ENCODE measurements around the gene FTCD. TPM values are rescaled to one million over a fixed set of nuclear protein-coding genes. Genes with fewer than 3 reads are reported as not detected.

FTCD gene
- total RNA-seq, 1 donor: 0.43 TPM

- no peak for DNase-seq (ENCODE audit: low read depth)
- H3K4me3 ChIP-seq (ENCODE audit: low read depth, low read length): no peak overlapping the region
- TF ChIP-seq CTCF (IDR thresholded peaks at IDR 0.05; ENCODE audit: insufficient read depth, low read depth, low read length): no peak
Observed at GRCh38 chr21:46154955-46155513, 345 bp downstream of the FTCD start.

GRCh38 chr21:46154155-46154954 lies 1.0 kb downstream of the FTCD start:
- no peak for TF ChIP-seq CTCF (IDR thresholded peaks at IDR 0.05; ENCODE audit: insufficient read depth, low read depth, low read length)
- no peak for DNase-seq (ENCODE audit: low read depth)
- H3K4me3 ChIP-seq (ENCODE audit: low read depth, low read length): no peak overlapping the region

DNA sequence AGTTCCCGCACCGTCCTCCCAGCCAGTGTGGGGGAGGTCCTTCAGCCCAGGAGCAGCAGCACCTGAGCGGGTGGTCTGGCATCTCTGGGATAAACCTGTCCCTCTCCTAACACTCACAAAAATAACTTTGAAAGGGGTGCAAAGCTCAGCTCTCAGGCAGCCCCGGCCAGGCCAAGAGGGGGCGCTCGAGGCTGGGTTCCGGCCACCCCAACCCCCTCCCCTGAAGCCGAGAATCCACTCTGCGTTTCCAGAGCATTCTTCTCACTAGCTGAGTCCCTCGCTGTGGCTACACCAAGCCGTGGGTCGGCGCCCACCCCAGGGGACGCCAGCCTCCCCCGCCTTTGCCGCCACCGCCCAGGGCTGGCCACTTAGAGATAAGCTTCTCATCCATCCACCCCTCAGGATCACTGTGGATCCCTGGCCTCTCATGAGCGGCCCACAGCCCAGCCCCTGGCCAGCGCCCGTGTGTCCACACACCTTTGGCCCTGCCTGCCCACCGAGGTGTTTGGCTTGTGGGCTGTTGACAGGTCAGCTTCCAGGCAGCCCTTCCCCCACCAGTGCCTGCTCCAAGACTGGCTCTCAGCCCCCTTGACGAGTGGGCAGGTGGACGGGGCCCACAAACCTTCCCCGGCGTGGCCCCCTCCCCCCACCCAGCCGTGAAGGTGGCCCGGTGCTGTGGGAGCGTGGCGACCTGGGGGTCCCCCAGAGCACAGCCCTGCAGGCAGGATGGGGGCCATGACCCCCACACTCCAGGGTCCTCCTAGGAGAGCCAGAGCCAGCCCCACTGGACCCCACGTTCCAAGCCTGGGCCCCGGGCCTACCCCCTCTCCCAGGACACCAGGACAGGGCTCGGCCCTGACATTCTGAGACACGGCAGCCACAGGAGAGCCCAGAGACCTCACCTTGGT lies 1.9 kb downstream of the FTCD start:
- peak; percentile 80 for TF ChIP-seq CTCF (IDR thresholded peaks at IDR 0.05; ENCODE audit: insufficient read depth, low read depth, low read length)
- H3K4me3 ChIP-seq (ENCODE audit: low read depth, low read length): peak overlapping the region; percentile 25
- DNase-seq (ENCODE audit: low read depth): peak; percentile 49

DNA sequence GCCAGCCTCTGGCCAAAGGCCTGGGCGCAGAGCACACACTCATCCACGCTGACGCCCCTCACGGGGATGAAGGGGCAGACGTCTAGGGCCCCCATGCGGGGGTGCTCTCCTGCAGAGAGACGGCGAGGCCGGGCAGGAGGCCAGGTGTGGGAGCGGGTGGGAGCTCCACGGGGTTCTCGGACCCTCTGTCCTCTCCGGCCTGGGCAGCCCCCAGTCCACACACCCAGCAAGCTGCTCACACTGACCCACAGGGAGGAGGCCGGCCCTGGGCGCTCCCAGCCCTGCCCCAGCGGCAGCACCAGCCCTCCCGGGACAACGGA lies 2.5 kb downstream of the FTCD start:
- DNase-seq (ENCODE audit: low read depth): no peak
- no peak overlapping the region for H3K4me3 ChIP-seq (ENCODE audit: low read depth, low read length)
- TF ChIP-seq CTCF (IDR thresholded peaks at IDR 0.05; ENCODE audit: insufficient read depth, low read depth, low read length): no peak

DNA sequence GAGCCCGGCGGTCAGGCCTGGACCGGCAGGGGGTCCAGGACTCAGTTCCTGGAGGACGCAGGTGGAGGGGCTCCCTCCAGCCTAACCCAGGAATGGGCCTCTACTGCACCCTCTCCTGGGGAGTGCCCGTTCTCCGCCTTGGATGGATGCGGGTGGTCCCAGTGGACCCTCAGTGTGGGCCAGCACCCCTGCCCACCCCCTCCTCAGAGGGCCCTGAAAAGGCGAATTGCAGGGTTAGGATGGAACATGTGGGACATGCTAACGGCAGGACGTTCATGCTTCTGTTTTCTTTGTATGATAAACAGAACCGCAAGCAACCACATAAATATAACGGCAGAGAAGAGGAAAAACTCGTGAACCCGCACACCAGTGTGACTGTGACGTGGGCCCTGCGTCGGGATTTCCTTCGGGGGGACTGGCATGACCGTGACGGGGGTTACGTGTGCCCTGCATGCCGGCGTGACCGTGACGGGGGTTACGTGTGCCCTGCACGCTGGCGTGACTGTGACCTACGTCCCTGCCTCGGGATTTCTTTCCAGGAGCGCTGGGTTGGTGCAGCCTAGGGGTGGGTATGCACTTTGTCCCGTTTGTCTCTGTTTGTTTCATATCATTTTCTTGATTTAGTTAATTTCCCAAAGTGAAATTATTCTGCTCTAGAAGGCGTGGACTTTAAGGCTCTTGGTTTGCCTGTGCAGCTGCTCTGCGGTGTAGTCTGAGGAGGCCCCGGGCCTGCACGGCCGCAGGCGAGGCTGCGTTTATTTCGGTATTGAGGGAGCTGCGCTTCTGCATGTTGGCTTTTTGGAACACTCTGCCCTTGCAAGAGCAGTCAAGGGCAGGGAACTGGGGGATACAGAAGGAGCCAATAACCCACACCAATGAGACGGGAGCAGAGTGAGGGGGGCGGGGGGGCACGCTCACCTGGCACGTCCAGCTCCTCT lies 3.1 kb downstream of the FTCD start:
- H3K4me3 ChIP-seq (ENCODE audit: low read depth, low read length): no peak overlapping the region
- no peak for DNase-seq (ENCODE audit: low read depth)
- no peak for TF ChIP-seq CTCF (IDR thresholded peaks at IDR 0.05; ENCODE audit: insufficient read depth, low read depth, low read length)
